Fibroblast of peridontal ligament (primary cell): ENCODE data around the gene ANKDD1B.

ENCODE experiments used
- DNase-seq: peaks from one replicate; pipeline ENCODE4 v3.0.0-alpha.2; 2010; ENCODE audit errors: extremely low read depth

ANKDD1B gene

DNA sequence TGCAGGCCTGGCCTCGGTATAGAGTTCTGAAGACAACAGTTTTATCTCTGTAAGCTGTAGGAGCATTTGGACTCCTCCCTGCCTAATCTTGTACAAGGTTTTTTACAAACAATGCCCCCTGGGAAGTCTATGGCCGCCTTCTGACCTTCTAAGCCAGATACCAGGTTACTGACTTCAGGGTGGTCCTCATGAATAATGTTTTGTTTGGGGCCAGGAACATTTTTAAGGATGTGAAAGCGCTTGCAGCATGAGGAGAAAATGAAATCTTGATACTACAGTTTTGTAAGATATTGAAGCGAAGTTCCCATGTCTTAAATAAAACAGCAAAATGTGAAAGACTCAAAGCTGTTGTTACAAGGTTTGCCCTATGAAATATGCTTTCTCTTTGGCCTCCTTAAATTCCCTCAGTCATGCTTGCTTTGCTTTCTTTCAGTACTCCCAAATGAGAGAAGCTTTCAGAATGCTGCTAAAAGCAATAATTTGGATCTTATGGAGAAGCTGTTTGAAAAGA lies 5.2 kb downstream of the ANKDD1B start:
- peak; percentile 45 for DNase-seq

DNA sequence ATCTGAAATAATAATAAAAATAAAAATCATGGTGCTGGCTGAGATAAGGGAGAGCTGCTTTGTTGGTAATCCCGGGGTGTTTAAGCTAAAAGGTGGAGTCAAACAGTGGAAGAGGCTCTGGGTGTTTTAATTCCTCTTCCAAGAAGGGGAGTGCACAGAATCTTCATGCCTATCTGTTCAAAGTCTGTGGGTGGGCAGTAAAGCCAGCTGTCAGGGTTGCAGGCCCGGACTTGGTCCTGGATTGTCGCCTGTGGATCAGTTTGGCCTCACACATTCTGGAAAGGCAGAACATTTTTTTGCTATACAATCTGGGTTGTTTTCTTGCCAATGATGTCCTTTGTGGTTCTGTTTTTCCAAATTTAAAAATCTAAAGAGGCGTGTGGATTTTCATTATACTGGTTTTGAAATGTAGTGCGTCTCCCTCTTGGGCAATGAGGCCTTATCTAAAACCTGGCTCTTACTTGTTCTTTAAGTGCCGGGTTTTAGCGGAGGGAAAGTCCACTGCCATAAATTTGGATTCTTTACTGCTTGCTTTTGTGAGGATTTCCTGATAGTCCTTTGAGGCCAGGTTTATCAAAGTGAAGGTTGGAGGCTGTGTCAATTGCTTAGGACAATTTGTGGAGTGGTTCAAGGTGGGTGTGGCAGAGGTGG lies 5.8 kb downstream of the ANKDD1B start:
- no peak for DNase-seq

DNA sequence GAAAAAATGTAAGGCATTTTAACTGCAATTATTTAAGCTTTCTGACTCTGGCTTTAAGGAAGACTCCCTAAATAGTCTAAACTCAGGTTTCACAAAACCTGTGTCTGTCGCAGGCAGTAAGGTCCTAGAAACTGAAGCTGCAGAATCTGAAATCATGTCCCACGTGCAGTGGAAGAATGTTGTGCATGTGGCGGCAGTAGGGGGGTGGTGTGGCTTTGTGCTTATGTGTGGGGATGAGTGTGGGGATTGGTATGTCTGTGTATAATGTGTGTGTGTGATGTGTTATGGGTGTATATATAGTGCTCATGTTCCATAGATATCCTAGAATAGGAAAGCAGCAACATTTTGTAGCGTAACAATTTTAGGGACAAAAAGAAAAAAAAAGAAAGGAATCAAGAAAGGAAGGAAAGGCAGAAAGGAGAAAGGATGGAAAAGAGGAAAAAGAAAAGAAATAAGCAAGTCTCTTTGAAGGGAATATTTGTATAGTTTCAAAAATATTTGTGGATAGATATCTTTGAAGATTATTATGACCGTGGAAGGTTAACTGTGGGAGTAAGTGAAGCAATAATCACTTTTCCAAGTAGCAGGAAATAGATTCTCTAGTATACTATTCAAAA lies 6.6 kb downstream of the ANKDD1B start:
- DNase-seq, result peak; percentile 39

- DNase-seq, result no peak
Measured at GRCh38 chr5:75620184-75620959, 9.1 kb downstream of the ANKDD1B start.

- DNase-seq, result no peak
Measured at GRCh38 chr5:75622564-75622963, 11.3 kb downstream of the ANKDD1B start.

GRCh38 chr5:75623846-75624245 lies 12.6 kb downstream of the ANKDD1B start:
- peak; percentile 13 for DNase-seq

DNA sequence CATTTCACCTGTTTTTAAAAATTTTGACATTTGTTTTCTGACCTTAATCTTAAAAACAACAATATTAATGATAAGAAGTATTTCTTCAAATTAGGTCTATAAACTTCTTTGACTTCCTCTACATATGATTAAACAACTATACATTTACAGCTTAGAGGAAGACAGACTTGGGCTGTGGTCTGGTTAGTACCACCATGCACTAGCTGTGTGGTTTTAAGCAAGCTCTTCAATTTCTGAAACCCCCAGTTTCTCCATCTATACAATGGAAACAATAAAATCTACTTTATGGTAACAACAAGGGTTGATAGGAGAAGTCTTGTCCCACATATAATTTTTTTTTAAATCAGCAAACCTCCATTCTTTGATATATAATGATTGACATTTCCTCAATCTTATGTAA lies 15.7 kb downstream of the ANKDD1B start:
- DNase-seq, result no peak

DNA sequence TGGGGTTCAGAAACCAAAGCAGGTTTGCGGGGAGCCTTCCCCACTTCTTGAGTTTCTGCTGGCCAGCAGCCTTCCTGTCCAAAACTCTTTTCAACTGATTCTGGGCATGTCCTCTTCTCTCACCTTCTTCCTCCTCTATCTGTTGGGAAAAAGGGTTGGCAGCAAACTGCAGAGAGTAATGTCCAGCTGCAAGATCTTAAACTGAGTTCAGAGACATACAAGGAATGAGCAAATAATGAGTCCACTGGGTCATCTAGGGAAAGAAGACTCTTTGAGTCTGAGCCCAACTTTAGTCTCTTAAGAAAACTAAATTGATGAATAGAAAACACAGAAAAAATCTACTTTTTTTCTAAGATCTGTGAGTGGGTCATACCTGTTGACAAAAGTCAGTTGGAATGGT lies 16.5 kb downstream of the ANKDD1B start:
- no peak for DNase-seq

- no peak for DNase-seq
Measured at GRCh38 chr5:75630875-75631274, 19.6 kb downstream of the ANKDD1B start.

DNA sequence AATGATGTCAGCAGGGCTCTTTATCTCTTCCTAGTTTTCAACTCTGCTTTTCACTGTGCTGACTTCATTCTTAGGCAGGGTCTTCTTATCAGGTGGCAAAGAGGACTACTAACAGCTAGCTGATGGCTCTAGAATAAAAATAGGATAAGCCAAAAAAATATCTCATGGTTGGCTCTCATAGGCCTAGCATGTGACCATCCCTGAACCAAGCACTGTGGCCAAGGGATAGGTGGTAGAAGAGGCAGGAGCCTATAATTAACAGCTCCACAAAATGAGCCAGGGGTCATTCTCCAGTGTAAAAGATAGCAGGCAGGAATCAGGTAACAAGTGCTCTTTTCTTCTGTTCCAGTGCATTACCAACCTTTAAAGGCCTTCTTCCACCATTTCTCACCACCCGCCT lies 21.1 kb downstream of the ANKDD1B start:
- DNase-seq, result no peak

DNA sequence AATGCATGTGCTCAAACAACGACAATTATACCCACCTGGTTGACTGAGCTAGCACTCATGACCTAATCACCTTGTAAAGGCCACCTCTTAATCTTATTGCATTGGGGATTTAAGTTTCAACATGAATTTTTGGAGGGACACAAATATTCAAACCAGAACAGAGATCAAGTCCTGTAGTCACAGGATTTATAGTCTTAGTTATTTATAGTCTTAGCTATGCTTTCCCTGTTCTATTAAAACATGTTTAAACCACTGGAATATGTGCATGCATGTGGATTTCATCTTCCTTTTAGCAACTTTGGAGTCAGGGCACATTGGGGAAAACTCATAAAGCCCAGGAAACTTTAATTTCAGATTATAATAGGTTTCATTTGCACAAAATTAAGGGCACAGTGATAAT lies 26.7 kb downstream of the ANKDD1B start:
- no peak for DNase-seq

- no peak for DNase-seq
Measured at GRCh38 chr5:75639535-75640311, 28.5 kb downstream of the ANKDD1B start.

DNA sequence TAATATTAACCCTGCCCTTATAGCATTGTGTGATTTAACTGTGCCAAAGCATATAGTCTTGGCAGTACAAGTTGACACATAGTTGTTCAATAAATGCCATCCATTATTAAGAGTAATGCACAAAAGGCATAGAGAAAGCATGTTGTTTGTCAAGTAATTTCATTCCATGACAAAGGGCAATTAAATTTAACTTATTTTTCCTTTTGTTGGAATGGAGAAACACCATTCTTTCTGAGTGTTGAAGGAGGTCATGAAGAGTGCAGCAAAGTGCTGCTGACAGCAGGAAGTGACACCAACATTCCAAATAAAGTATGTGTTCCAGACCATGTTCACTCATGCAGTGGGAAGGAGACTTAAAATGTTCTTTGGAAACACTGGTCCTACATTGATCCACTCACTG lies 29.1 kb downstream of the ANKDD1B start:
- DNase-seq, result peak; percentile 41

- DNase-seq, result no peak
Measured at GRCh38 chr5:75640826-75641225, 29.6 kb downstream of the ANKDD1B start.

- no peak for DNase-seq
Measured at GRCh38 chr5:75648712-75649111, 37.5 kb downstream of the ANKDD1B start.

DNA sequence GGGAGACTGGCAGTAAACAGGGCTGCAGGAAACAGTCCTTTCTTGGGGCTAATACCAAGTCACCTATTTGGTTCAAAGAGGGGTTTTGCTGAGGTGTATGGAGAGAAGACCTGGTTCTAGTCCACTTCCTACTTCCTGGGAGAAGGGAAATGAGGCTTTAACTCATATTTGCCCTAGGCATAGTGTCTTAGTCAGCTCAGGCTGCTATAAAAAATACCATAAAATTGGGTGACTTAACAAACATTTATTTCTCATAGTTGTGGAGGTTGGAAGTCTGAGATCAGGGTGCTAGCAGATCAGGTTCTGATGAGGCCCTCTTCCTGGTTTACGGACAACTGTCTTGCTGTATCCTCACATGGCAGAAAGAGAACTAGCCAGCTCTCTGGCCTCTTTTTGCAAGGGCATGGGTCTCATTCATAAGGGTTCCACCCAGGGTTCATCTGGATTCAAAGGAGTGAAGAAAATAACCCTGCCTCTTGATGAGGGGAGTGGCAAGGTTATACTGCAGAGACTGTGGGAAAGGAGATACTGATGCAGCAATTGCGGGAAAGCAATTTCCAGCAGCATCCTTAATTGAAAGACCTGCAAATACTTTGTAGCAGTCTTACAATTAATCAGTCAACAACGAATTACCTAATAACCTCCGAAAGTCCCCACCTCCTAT lies 40.5 kb downstream of the ANKDD1B start:
- DNase-seq, result no peak

DNA sequence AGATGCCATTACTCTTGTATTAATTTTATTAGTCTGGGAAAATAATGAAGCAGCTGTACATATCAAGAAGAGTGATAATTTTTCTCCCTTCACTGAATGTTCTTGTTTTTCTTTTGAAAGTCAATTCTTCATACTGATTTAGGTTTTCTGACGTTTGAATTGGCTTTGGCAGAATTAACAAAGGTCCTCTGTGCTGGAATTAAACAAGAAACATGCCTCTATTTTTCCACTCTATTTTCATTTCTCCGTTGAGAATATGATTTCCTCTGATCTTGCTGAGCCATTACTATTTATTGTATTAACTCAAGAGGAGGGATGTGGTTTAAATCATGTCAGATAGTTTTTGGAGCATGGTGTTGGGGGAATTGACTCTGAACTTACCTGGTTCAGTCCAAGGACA lies 42.3 kb downstream of the ANKDD1B start:
- DNase-seq, result no peak

DNA sequence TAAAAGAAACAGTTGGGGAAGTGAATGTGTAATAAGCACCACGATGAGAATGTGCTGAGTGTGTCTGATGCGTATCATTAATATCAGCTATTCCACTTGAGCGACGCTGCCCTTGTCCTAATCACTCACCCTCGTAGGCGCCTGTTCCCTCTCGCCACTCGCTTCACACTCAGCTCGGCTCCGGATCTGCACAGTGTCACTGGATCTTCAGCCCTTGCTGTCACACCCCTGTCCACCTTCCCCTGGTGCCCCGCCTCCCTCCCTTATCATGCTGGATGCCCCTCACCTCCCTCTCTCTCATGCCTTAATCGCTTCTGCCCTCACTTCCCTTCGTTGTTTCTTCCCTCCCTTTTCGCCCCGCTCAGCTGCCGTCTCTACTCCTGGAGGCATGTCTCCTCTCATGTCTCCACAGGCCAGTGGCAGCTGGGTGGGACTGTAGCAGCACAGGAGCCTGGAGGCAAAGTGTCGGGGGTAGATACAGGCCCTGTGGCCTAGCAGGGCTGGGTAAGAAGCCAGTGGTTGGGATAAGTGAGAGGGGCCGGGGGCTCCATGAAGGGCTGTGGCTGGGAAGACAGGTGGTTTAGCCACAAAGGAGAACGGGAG lies 43.5 kb downstream of the ANKDD1B start:
- no peak for DNase-seq

GRCh38 chr5:75656311-75657003 lies 45.2 kb downstream of the ANKDD1B start:
- DNase-seq, result peak; percentile 72

GRCh38 chr5:75659791-75660450 lies 48.7 kb downstream of the ANKDD1B start:
- no peak for DNase-seq
